Osteocyte (in vitro differentiated cells): ENCODE data around the gene HES2. TPM values are rescaled to one million over a fixed set of nuclear protein-coding genes. Genes with fewer than 3 reads are reported as not detected.

Experiments
- DNase-seq: peaks from one replicate; pipeline ENCODE4 v3.0.0; 2021; ENCODE audit warnings: mixed read lengths; ENCODE audit not compliant: unreplicated experiment; ENCODE audit errors: extremely low spot score
- H3K27ac Mint-ChIP-seq: one replicate; pipeline ENCODE4 v1.8.0; 2021; ENCODE audit warnings: mild to moderate bottlenecking, mixed read lengths; ENCODE audit not compliant: unreplicated experiment
- H3K27me3 Mint-ChIP-seq: one replicate; pipeline ENCODE4 v1.8.0; 2021; ENCODE audit warnings: mixed read lengths; ENCODE audit not compliant: unreplicated experiment
- H3K36me3 Mint-ChIP-seq: one replicate; pipeline ENCODE4 v1.8.0; 2021; ENCODE audit warnings: mixed read lengths; ENCODE audit not compliant: unreplicated experiment
- H3K4me1 Mint-ChIP-seq: one replicate; pipeline ENCODE4 v1.8.0; 2021; ENCODE audit warnings: mixed read lengths; ENCODE audit not compliant: unreplicated experiment
- H3K4me3 Mint-ChIP-seq: one replicate; pipeline ENCODE4 v1.8.0; 2021; ENCODE audit warnings: mild to moderate bottlenecking, moderate library complexity, mixed read lengths; ENCODE audit not compliant: unreplicated experiment
- H3K9me3 Mint-ChIP-seq: one replicate; pipeline ENCODE4 v1.8.0; 2021; ENCODE audit warnings: mixed read lengths; ENCODE audit not compliant: unreplicated experiment
- CTCF ChIP-seq: fragments of 200-600 bp; sonication (generic); IDR thresholded peaks from 2 replicates; pipeline ENCODE4 v1.5.0; 2021; ENCODE audit warnings: antibody characterized with exemption, mild to moderate bottlenecking, moderate library complexity
- total RNA-seq: library from RNA; stranded (reverse); gene quantifications from 2 replicates; pipeline ENCODE4 v1.2.1, GENCODE V29; 2021

Gene HES2
- total RNA-seq, 1 donor from 2014 or later: not detected

- TF ChIP-seq CTCF: no peak
- DNase-seq: no peak
- Mint-ChIP-seq H3K27ac (no peak overlapping the region), H3K27me3 (peaks cover 33% of the 10 kb centered on the region), H3K4me1 (peaks cover 12% of the 10 kb centered on the region), H3K4me3 (no peak overlapping the region), H3K9me3 (no peaks in the 10 kb centered on the region), H3K36me3 (no peaks in the 10 kb centered on the region)
Measured at GRCh38 chr1:6427441-6428390, 8.0 kb upstream of the HES2 start.

GRCh38 chr1:6426972-6427350 is 7.2 kb upstream of the HES2 start:
- Mint-ChIP-seq H3K4me1 (peaks cover 12% of the 10 kb centered on the region), H3K9me3 (no peaks in the 10 kb centered on the region), H3K27me3 (peaks cover 35% of the 10 kb centered on the region), H3K27ac (no peak overlapping the region), H3K36me3 (no peaks in the 10 kb centered on the region), H3K4me3 (no peak overlapping the region)
- no peak for TF ChIP-seq CTCF
- no peak for DNase-seq

- no peak for DNase-seq
- Mint-ChIP-seq H3K27ac (no peak overlapping the region), H3K36me3 (no peaks in the 10 kb centered on the region), H3K4me1 (peaks cover 12% of the 10 kb centered on the region), H3K9me3 (no peaks in the 10 kb centered on the region), H3K4me3 (no peak overlapping the region), H3K27me3 (peaks cover 41% of the 10 kb centered on the region)
- no peak for TF ChIP-seq CTCF
Measured at GRCh38 chr1:6426277-6426971, 6.7 kb upstream of the HES2 start.

- peaks cover 47% of the 10 kb centered on the region for H3K27me3 Mint-ChIP-seq
- no peaks in the 10 kb centered on the region for H3K9me3 Mint-ChIP-seq
- no peaks in the 10 kb centered on the region for H3K36me3 Mint-ChIP-seq
- peaks cover 14% of the 10 kb centered on the region for H3K4me1 Mint-ChIP-seq
- H3K27ac Mint-ChIP-seq: no peak overlapping the region
- no peak for DNase-seq
- TF ChIP-seq CTCF: no peak
- H3K4me3 Mint-ChIP-seq: no peak overlapping the region
Measured at GRCh38 chr1:6425658-6426057, 5.9 kb upstream of the HES2 start.
